Measurements from ENCODE around the gene ACER1.
"Not testable (repeated sequence)": the region's sequence is repeated elsewhere in the genome, so short reads cannot be mapped to it uniquely, and the experiment has no call there.

ACER1 gene

GRCh38 chr19:6355321-6356040, 22.1 kb upstream of the ACER1 start:
- DNase-seq, result not testable (repeated sequence)

- no peak for DNase-seq
Observed at GRCh38 chr19:6354098-6354674, 20.8 kb upstream of the ACER1 start.

GRCh38 chr19:6352381-6353165, 19.2 kb upstream of the ACER1 start:
- no peak for DNase-seq

DNA sequence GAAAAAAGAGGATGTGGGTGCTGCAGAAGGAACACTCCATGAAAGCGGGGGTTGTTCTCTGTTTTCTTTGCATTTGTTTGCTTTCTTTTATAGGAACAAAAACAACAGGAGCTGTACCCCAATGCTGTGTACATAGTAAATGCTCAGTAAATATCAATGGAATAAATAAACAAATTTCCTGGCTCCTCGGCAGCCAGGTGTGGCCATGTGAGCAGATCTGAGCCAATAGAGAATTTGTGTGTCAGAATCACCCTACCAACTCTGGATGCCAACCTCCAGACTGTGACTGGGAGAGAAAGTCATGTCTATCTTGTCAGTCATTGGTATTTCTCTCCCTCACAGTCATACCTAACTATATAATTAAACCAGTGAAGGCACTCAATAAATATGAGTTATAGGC, 17.3 kb upstream of the ACER1 start:
- no peak for DNase-seq

DNA sequence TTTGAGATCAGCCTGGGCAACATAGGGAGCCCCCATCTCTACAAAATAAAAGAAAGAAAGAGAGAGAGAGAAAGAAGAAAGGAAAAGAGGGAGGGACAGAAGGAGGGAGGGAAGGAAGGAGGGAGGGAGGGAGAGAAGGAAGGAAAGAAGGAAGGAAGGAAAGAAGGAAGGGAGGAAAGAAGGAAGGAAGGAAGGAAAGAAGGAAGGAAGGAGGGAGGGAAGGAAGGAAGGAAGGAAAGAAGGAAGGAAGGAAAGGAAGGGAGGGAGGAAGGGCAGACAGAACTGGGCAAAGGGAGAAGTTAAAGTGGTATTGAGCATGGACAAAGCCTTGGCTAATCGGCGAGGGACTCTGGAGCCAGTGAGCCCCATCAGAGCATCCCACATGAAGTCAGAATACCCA, 15.9 kb upstream of the ACER1 start:
- not testable (repeated sequence) for DNase-seq

DNA sequence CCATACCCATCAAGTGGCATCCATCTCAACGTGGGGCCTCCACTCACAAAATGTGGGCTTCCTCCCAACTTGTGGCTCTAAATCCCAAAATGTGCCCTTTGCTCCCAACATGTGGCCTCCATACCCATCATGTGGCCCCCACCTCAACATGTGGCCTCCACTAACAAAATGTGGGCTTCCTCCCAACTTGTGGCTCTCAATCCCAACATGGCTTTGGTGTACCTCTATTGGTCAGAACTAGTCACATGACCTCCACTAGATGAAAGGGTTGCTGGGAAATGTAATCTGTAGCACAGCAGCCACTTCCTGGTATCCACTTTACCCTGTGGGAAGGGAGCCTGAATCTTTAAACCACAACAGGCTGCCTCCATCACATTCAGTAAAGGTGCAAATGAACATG, 10.1 kb upstream of the ACER1 start:
- no peak for DNase-seq

- no peak for DNase-seq
Observed at GRCh38 chr19:6340493-6341201, 7.2 kb upstream of the ACER1 start.

GRCh38 chr19:6334490-6335285, 1.3 kb upstream of the ACER1 start:
- no peak for DNase-seq

DNA sequence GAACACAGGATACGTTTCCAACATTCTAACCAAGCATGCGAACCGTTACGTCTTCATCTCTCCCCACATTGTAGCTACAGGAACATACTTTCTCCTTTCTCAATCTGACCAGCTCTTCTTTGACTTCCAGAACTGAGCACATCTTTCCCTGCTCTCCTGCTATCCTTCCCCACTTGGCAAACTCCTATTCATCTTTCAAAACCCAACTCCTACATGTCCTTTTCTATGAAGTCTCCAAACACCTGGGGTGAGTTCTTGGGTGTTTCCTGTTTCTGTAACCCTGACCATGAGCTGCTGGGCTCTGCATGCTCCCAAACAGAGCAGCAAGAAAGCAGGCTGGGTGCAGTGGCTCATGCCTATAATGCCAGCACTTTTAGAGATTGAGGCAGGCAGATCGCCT, 6.6 kb downstream of the ACER1 start:
- no peak for DNase-seq

DNA sequence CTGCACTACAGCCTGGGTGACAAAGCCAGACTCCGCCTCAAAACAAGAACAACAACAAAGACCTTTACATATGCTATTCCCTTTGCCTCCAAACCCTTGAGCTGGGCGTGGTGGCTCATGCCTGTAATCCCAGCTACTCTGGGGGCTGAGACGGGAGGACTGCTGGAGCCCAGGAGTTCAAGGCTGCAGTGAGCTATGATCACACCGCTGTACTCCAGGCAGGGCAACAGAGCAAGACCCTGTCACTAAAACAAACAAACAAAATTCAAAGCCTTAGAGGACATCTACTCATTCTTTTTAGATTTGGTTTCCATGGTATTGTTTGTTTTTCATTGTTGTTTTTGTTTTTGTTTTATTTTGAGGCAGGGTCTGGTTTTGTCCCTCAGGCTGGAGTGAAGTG, 7.8 kb downstream of the ACER1 start:
- DNase-seq, result no peak

GRCh38 chr19:6324757-6325156, 8.7 kb downstream of the ACER1 start:
- no peak for DNase-seq

- DNase-seq, result no peak
Observed at GRCh38 chr19:6322284-6322683, 11.1 kb downstream of the ACER1 start.

DNA sequence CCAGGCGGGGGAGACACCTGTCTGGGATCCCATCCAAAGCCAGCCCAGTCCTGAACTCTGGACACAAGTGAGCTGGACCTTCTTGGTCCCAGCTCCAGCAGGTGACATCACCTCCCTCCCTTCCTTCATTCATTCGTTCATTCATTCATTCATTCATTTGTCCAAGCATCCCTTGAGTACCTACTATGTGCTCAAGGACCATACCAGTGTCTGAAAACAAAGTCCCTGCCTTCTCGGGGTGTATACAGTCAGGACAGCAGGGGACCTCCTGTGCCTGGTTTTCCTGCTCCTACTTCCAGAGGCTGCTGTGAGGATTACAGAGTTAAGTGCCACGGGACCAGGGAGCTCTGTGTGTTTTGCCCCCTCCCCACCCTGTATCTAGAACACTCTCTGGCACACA, 14.0 kb downstream of the ACER1 start:
- no peak for DNase-seq

- no peak for DNase-seq
Observed at GRCh38 chr19:6318772-6319171, 14.6 kb downstream of the ACER1 start.

DNA sequence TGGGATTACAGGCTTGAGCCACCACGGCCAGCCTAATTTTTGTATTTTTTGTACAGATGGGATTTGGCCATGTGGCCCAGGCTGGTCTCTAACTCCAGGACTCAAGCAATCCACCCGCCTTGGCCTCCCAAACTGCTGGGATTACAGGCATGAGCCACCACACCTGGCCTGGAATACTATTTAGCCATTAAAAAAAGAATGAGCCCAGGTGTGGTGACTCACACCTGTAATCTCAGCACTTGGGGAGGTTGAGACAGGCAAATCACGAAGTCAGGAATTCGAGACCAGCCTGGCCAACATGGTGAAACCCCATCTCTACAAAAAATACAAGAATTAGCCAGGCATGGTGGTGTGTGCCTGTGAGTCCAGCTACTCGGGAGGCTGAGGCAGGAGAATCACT, 17.8 kb downstream of the ACER1 start:
- not testable (repeated sequence) for DNase-seq

- DNase-seq, result no peak
Observed at GRCh38 chr19:6313398-6313969, 19.9 kb downstream of the ACER1 start.

GRCh38 chr19:6312018-6312417, 21.4 kb downstream of the ACER1 start:
- DNase-seq, result no peak

- no peak for DNase-seq
Observed at GRCh38 chr19:6298413-6298812, 35.0 kb downstream of the ACER1 start.

DNA sequence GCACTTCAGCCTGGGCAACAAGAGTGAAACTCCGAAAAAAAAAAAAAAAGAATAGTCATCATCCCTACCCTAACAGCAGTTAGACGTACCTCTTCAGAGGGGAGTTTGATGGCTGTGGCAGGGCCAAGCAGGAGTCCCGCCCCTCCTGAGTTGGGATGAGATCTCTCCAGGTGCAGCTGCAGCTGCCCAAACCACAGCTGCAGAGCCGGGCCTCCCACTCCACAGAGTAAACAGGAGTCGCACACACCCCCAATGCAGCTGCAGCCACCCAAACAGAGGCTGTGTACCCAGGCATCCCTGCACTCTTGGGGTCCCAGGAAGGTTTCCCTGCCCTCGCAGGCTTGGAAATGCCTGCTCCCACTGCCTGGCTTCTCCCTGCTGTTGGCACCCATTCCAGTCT, 36.2 kb downstream of the ACER1 start:
- DNase-seq, result no peak

DNA sequence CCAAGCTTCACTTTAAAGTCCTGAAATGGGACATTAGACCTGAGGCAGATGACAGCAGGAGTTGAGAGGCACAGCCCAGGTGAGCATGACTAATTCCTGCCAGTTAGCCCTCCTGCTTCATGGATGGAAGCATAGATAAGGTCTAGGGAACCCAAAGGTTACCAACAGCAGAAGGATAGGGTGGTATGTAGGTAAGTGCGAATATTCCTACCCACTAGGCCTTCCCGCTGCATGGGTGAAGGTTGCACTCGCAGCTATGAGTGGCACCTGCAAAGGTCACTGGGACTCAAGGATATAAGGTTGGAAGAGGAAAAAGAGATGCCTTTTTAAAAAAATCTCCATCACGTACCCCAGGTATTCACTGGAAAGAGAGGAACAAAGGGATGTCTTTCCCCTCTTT, 41.4 kb downstream of the ACER1 start:
- no peak for DNase-seq

- DNase-seq, result no peak
Observed at GRCh38 chr19:6288737-6289136, 44.7 kb downstream of the ACER1 start.

GRCh38 chr19:6287269-6287885, 46.0 kb downstream of the ACER1 start:
- DNase-seq, result no peak

All from stimulated activated CD4-positive, alpha-beta T cell treated with anti-CD3 and anti-CD28 coated beads, Interleukin-4, amount 100 ng/mL, for 4 hours (primary cell).